ENCODE measurements around the gene UACA.
"Not testable (repeated sequence)": the region's sequence is repeated elsewhere in the genome, so short reads cannot be mapped to it uniquely, and the experiment has no call there.

UACA gene

DNA sequence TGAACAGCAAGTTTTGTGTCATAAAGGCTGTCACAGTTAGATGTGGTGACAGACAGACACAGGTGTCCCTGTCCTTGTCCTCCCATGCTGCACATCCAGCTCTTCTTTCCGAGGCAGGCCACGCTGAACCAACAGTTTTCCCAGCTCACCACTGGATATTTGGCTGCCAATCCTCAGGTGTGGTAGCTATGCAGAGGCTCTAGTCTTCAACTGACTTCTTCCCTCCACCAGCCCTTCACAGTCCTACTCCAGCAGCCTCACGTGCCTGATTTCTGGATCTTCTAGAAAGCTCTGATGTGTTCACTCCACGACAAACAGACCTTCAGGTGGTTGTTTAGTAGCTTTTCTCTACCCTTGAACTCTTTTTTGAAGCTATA, 145.5 kb downstream of the UACA start:
- in situ Hi-C loops (cut with HindIII; ENCODE audit: low sequenced_read_pairs): no loop called here
- TF ChIP-seq CTCF (IDR thresholded peaks at IDR 0.05; ENCODE audit: low read depth, low read length): no peak
- DNase-seq (ENCODE audit: low read depth, low spot score): no peak
- no peak overlapping the region for H3K4me3 ChIP-seq (ENCODE audit: low read depth, low read length)

GRCh38 chr15:70617076-70617910, 146.1 kb downstream of the UACA start:
- H3K4me3 ChIP-seq (ENCODE audit: low read depth, low read length): no peak overlapping the region
- DNase-seq (ENCODE audit: low read depth, low spot score): no peak
- in situ Hi-C loops (cut with HindIII; ENCODE audit: low sequenced_read_pairs): no loop called here
- TF ChIP-seq CTCF (IDR thresholded peaks at IDR 0.05; ENCODE audit: low read depth, low read length): no peak

- DNase-seq (ENCODE audit: low read depth, low spot score); H3K4me3 ChIP-seq (ENCODE audit: low read depth, low read length); in situ Hi-C loops (cut with HindIII; ENCODE audit: low sequenced_read_pairs): not testable (repeated sequence)
Observed at GRCh38 chr15:70616311-70616756, 147.0 kb downstream of the UACA start.

DNA sequence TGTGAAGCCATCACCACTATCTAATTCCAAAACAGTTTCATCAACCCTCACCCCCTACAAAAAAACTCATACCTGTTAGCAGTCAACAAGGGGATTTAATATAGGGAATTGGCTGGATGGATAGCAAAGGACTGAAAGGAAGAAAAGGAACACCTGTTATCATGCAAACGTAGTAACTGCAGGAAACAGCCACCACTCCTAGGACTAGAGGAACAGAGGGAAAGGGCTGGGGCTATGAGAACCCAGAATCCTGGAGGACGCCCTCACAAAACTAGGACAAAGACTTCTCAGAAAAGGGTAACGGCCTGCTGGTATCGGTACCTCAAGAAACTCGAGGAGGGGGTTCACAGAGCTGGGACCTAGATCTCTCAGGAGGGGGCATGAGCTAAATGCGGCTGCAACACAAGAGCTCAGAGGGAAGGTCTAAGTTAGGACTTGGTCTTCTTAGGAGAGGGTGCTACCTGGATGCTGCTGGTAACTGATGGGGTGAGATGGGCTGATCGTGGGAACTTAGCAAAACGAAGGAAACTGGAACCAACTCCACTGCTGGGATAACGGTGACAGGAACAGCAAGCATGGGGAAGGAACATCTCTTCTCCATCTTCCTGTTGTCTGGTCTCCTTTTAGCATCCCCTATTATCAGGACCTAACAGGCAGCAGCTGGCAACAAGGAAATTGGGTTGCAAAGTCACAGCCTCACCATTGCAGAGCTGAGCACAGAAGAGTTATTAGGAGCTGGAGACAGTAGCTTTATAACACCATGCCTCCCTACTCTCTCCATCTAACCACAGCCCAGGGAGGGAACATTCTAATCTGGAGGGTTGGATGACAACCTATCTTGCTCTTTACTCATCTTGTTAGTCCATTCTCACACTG, 147.7 kb downstream of the UACA start:
- DNase-seq (ENCODE audit: low read depth, low spot score): no peak
- H3K4me3 ChIP-seq (ENCODE audit: low read depth, low read length): no peak overlapping the region
- no peak for TF ChIP-seq CTCF (IDR thresholded peaks at IDR 0.05; ENCODE audit: low read depth, low read length)
- in situ Hi-C loops (cut with HindIII; ENCODE audit: low sequenced_read_pairs): no loop called here

- TF ChIP-seq CTCF (IDR thresholded peaks at IDR 0.05; ENCODE audit: low read depth, low read length): no peak
- H3K4me3 ChIP-seq (ENCODE audit: low read depth, low read length): no peak overlapping the region
- DNase-seq (ENCODE audit: low read depth, low spot score): no peak
- in situ Hi-C loops (cut with HindIII; ENCODE audit: low sequenced_read_pairs): no loop called here
Observed at GRCh38 chr15:70614221-70614620, 149.1 kb downstream of the UACA start.

- no peak for DNase-seq (ENCODE audit: low read depth, low spot score)
- no peak for TF ChIP-seq CTCF (IDR thresholded peaks at IDR 0.05; ENCODE audit: low read depth, low read length)
- in situ Hi-C loops (cut with HindIII; ENCODE audit: low sequenced_read_pairs): no loop called here
- H3K4me3 ChIP-seq (ENCODE audit: low read depth, low read length): no peak overlapping the region
Observed at GRCh38 chr15:70613271-70613670, 150.1 kb downstream of the UACA start.

GRCh38 chr15:70611286-70611685, 152.1 kb downstream of the UACA start:
- H3K4me3 ChIP-seq (ENCODE audit: low read depth, low read length): no peak overlapping the region
- no peak for DNase-seq (ENCODE audit: low read depth, low spot score)
- no peak for TF ChIP-seq CTCF (IDR thresholded peaks at IDR 0.05; ENCODE audit: low read depth, low read length)
- in situ Hi-C loops (cut with HindIII; ENCODE audit: low sequenced_read_pairs): no loop called here
